HT-29 (cell line): Measurements from ENCODE around the gene DCTN1. TPM values are rescaled to one million over a fixed set of nuclear protein-coding genes. Genes with fewer than 3 reads are reported as not detected.

Experiments
- DNase-seq: peaks from one replicate; pipeline ENCODE4 v3.0.0-alpha.2; 2015; ENCODE audit warnings: low spot score
- total RNA-seq: library from RNA; depleted of rRNA; stranded (reverse); fragments of >200 nt; shearing (Covaris generic); gene quantifications from 2 replicates; pipeline ENCODE4 v1.2.3, GENCODE V29; 2014; rRNA removed

Gene DCTN1
- total RNA-seq = 48.7 and 52.5 TPM in 2 replicates

DNA sequence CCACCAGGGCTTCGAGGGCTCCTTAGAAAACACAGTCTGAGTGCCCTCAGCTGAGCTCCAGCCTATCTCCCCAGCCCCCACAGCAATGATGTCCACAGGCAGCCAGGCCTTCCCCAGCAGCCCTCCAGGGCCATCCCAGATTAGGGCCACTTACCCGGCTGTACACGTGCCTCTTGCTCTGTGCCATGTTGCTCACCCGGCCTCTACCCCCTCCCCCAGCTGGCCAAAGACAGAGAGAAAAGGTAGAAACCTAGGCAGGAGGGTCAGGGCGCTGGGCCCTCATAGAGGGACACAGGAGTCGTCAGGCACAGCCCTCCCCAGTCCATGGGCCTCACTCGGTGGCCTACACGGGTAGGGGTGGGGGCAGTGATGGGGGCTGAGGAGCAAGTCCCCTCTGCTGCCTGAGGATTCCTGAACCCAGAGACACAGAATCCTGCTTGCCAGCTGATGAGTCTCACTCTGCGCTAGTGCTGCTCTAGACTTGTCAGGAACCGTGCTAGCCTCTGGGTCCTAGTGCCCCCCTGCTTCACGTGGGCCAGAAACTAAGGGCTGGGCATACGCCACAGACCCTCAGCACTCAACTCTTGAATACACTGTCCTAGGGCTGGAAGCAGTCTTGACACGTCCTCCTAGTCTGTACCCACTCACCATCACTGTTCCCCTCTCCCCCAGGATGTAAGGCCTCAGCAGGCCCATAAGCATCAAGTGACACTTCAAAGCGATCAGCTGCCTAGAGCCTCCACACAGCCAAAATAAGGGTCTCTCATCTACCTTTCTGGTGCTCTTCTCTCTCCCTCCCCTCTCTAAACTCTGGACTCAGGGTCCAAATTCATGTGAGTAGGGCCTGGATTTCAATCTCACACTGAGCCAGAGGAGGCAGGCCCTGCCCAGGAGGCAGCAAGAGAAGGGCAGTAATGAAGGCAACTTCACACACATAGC is at the start of gene DCTN1:
Gene DCTN1 (minus strand): TSS at position 461 of the 939 bp plus-strand sequence. CDS start 274 bp downstream, at position 187.
- DNase-seq = peak; percentile 12

DNA sequence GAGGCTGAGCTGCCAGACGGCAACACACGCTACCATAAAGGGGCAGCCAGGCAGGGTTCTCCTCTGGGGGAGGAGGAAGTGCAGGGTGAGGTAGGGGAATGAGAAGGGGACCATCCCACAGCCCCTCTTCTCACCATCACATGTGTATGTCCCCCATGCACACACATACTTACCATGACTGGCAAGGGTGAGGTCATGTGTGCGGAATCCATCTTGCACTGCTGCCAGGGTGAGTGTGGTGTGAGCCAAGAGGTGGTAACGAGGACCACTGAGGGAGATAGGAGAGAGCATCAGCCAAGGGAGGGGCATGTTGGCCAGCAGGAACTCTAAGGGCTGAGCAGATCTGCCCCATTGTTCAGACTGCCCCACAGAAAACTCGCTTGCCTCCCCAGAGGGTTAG is 48.6 kb upstream of the DCTN1 start:
- DNase-seq = no peak

DNA sequence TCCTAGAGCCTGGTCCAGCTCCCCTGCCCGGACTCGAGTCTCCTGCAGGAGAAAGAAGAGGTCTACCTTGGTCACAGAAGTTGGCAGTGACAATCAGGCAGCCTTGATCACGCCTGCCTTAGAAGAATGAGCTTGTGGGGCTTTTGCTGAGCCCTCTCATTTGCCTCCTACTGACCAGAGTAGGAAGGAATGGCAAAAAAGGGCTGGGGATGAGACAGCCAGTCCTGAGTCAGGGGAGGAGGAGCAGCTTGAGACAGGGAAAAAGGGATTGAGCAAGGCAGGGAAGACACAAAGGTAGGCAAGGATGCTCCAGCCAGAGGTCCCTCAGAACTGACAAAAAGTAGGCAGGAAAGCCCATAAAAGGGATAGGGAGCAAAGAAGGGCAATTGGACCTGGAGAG is 47.4 kb upstream of the DCTN1 start:
- no peak for DNase-seq

DNA sequence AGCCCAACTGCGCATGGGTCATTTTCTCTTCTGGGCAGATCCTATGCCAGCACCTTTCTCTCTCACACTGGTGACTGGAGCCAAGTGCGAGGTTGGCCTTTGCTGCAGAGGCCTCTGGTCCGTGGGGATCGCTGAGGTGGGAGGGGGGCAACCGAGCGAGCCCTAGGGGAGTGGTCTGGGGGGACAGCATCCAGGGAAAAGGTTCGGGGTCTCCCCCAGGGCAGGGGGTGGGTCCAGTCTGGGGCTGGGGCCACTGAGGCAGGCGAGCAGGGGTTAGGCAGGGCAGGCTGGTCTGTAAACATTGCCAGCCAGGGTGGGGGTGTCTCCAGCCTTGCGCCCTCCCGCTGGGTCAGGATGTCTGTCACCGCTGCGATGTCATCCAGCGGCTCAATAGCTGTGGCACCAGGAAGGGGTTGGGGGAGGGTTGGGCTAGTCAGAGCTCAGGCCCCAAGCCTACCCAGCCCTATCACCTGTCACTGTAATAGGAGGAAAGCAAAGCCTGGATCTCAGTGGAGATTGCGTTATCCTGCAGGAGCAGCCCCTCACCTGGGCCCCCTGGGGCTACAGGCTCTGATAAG is 46.2 kb upstream of the DCTN1 start:
- DNase-seq = no peak

GRCh38 chr2:74425523-74425922 is 45.4 kb upstream of the DCTN1 start:
- DNase-seq = peak; percentile 30

- no peak for DNase-seq
Measured at GRCh38 chr2:74424995-74425406, 44.9 kb upstream of the DCTN1 start.

- no peak for DNase-seq
Measured at GRCh38 chr2:74424139-74424992, 44.3 kb upstream of the DCTN1 start.

- no peak for DNase-seq
Measured at GRCh38 chr2:74423231-74424095, 43.4 kb upstream of the DCTN1 start.

- DNase-seq = peak; percentile 93
Measured at GRCh38 chr2:74421221-74421870, 41.2 kb upstream of the DCTN1 start, which contains the start of the genes C2orf81 and WDR54. Gene C2orf81, minus strand, starts transcription at chr2:74421619. Its CDS starts 59 bp downstream, at chr2:74421560. Gene WDR54, plus strand, starts transcription at chr2:74421730. Its CDS starts 424 bp downstream, at chr2:74422154.

GRCh38 chr2:74420443-74421103 is 40.5 kb upstream of the DCTN1 start:
- DNase-seq = peak; percentile 23

DNA sequence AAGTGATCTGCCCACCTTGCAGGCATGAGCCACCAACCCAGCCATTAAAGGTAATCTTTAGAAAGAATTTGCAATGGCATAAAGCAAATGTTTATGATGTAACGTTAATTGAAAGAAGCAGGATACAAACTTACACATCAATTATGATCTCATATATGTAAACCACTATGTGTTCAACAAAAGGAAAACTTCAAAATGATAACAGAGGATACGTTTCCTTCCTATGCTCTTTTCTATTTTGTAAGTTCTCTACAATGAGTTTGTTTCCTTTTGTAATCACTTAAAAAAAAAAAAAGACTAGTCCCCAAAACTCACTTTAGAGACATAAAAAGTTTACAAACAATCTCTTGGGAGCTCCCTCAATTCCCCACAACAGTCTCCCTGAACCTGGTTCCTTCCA is 39.9 kb upstream of the DCTN1 start:
- DNase-seq = no peak

- DNase-seq = no peak
Measured at GRCh38 chr2:74419345-74419744, 39.2 kb upstream of the DCTN1 start.

DNA sequence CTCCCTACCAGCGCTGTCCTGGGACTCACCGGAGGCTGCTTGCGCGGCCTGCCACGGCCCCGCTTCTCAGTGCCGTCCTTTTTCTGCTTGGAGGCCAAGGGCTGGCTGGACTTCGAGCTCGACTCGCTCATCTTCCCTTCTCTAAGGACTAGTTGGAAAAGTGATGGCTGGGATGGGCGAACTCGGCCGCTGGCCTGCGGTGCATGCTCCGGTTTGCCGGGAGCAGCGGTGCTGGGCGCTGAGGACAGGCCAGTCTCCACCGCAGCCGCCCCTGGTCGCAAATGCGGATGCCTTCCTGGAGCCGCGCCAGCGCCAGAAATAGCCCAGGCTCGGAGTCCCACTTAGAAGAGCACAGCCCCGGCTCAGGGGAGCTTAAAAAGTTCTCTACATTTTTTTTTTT is 38.2 kb upstream of the DCTN1 start:
- no peak for DNase-seq

DNA sequence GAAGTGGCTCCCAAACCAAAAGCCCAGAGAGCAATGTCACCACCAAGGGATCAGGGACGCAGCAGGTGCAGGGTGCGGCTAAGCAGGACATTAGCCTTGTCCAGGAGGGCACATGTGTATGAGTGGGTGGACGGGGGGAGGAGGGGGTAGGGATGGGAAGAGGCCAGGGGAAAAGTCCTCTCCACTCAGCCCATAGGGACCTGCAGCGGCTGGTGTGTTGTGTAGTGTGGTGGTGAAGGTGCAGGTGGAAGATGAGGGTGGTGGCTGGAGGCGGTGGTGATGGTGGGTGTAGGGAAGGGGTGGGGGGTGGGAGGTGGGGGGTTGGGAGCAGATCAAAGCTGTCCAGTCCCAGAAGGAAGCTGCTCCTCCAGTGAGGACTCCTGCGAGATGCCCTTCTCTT is 37.7 kb upstream of the DCTN1 start:
- no peak for DNase-seq

DNA sequence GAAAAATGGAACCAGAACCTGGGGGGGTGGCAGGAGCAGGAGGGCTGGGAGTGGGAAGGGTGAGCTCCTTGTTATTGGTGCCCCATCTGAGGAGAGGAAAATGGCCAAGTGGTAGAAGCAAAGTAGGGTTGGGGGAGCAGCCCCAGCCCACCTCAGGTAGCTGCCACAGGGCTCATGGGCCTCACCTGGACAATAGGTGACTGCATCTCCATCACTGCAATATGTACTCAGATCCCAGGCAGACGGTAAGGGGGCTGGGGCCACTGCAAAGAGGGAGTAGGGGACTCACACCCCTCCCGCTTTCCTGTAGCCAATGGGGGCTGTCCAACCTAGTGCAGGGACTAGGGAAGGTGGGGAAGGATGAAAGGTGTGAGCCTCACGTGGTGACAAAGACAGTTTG is 37.1 kb upstream of the DCTN1 start:
- DNase-seq = no peak

GRCh38 chr2:74416778-74417177 is 36.7 kb upstream of the DCTN1 start:
- no peak for DNase-seq

DNA sequence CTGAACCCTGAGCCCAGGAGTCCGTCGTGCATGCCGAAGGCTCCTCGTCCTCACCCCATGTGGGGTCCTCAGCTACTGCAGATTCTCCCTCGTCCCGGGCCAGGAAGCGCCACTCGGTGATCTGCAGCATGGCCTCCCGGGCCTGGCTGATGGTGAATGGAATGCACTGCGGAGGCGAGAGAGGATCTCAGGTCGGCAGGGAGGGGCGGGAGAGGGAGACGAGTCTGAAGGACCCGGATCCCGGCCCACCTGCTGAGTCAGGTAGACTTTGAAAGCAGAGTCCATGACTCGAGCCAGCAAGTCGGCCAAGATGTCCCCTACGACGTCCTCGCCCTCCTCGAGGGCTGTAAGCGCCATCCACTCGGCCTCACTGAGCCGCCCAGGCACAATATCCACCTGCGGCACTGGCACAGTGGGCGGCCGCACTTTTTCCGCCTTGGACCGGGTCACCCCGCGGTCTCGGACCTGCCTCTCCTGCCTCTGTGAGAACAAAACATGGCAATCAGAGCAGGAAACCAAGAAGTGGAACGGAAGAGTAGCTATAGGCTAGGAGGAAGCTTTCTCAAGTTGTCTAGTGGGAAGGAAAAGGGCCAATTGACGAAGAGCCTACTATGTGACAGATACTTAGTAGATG is 35.8 kb upstream of the DCTN1 start:
- no peak for DNase-seq

- no peak for DNase-seq
Measured at GRCh38 chr2:74414881-74415761, 35.0 kb upstream of the DCTN1 start.
